Fibroblast of the aortic adventitia (primary cell): ENCODE results near the gene PLCL1. TPM values are rescaled to one million over a fixed set of nuclear protein-coding genes. Genes with fewer than 3 reads are reported as not detected.

Experiments used
- DNase-seq: peaks from one replicate; pipeline ENCODE4 v3.0.0-alpha.2; 2010; ENCODE audit warnings: low read depth
- H3K4me3 ChIP-seq: 2 replicates; pipeline ENCODE4 v1.5.1; 2011; ENCODE audit warnings: low read depth, mild to moderate bottlenecking, control low read depth, low read length, moderate library complexity
- CTCF ChIP-seq: IDR thresholded peaks from 2 replicates; pipeline ENCODE4 v1.5.1; 2011; ENCODE audit warnings: mild to moderate bottlenecking, low read length, control low read depth, inconsistent platforms; ENCODE audit not compliant: insufficient read depth
- total RNA-seq: library from RNA; depleted of rRNA; stranded (reverse); fragments of >200 nt; gene quantifications from 2 replicates; pipeline ENCODE4 v1.2.3, GENCODE V29; 2012; ENCODE audit warnings: low replicate concordance

PLCL1 gene
- total RNA-seq, 1 donor, result 17.7 TPM

- TF ChIP-seq CTCF, result no peak
- no peak overlapping the region for H3K4me3 ChIP-seq
- DNase-seq, result no peak
Observed at GRCh38 chr2:198065322-198065721, 260.9 kb downstream of the PLCL1 start.

GRCh38 chr2:198066597-198066996 lies 262.2 kb downstream of the PLCL1 start:
- TF ChIP-seq CTCF, result no peak
- DNase-seq, result no peak
- no peak overlapping the region for H3K4me3 ChIP-seq

GRCh38 chr2:198072655-198073054 lies 268.3 kb downstream of the PLCL1 start:
- no peak overlapping the region for H3K4me3 ChIP-seq

GRCh38 chr2:198073253-198073652 lies 268.9 kb downstream of the PLCL1 start:
- TF ChIP-seq CTCF, result no peak
- no peak for DNase-seq
- no peak overlapping the region for H3K4me3 ChIP-seq

More at GRCh38 chr2:198072655-198073054, 268.3 kb downstream of the PLCL1 start:
- DNase-seq, result peak; percentile 40
- no peak for TF ChIP-seq CTCF

- peak; percentile 54 for DNase-seq
- no peak for TF ChIP-seq CTCF
- no peak overlapping the region for H3K4me3 ChIP-seq
Observed at GRCh38 chr2:198077477-198077876, 273.1 kb downstream of the PLCL1 start.

GRCh38 chr2:198080879-198081765 lies 276.7 kb downstream of the PLCL1 start:
- DNase-seq, result no peak
- no peak overlapping the region for H3K4me3 ChIP-seq
- no peak for TF ChIP-seq CTCF
